Calu3 (cell line): ENCODE data around the gene NLN. TPM values are rescaled to one million over a fixed set of nuclear protein-coding genes. Genes with fewer than 3 reads are reported as not detected.
"Not testable (repeated sequence)": the region's sequence is repeated elsewhere in the genome, so short reads cannot be mapped to it uniquely, and the experiment has no call there.

ENCODE experiments used
- BruUV-seq: library from RNA; stranded (reverse); fragments of 400-500 nt; replicated peaks from 2 replicates; lab custom pipeline; 2021; lab: Mats Ljungman, UMichigan
- CTCF ChIA-PET: fragments of 300-600 bp; sonication (Branson Sonifier 250); formaldehyde crosslinking; loops from one replicate; lab custom pipeline; 2022; ENCODE audit warnings: antibody characterized with exemption; lab: Charles Lee
- DNase-seq: peaks from one replicate; pipeline ENCODE4 v3.0.0; 2022
- H3K27ac Mint-ChIP-seq: one replicate; pipeline ENCODE4 v1.8.0; 2022; ENCODE audit warnings: mixed read lengths; ENCODE audit not compliant: unreplicated experiment
- H3K27me3 Mint-ChIP-seq: one replicate; pipeline ENCODE4 v1.8.0; 2022; ENCODE audit warnings: mixed read lengths; ENCODE audit not compliant: unreplicated experiment
- H3K36me3 Mint-ChIP-seq: one replicate; pipeline ENCODE4 v1.8.0; 2022; ENCODE audit warnings: mild to moderate bottlenecking, moderate library complexity, mixed read lengths; ENCODE audit not compliant: insufficient read depth, unreplicated experiment
- H3K4me1 Mint-ChIP-seq: one replicate; pipeline ENCODE4 v1.8.0; 2022; ENCODE audit warnings: mild to moderate bottlenecking, low read depth, mixed read lengths; ENCODE audit not compliant: unreplicated experiment
- H3K4me3 Mint-ChIP-seq: one replicate; pipeline ENCODE4 v1.8.0; 2022; ENCODE audit warnings: mild to moderate bottlenecking, low read depth, moderate library complexity, mixed read lengths; ENCODE audit not compliant: unreplicated experiment
- H3K9me3 Mint-ChIP-seq: one replicate; pipeline ENCODE4 v1.8.0; 2022; ENCODE audit warnings: low read depth, mixed read lengths; ENCODE audit not compliant: unreplicated experiment
- intact Hi-C: fragments of 100-400 bp; cut with micrococcal nuclease; formaldehyde crosslinking; loops from one replicate; pipeline ENCODE4 v1.10.0; 2022; ENCODE audit not compliant: unreplicated experiment
- total RNA-seq: library from RNA; stranded (reverse); gene quantifications from 2 replicates; pipeline ENCODE4 v1.2.3, GENCODE V29; 2022
- TF ChIP-seq, protein P1 (sequence below): fragments of 200-600 bp; IDR thresholded peaks from one replicate; pipeline ENCODE4 v1.8.0; 2022; ENCODE audit warnings: antibody characterized with exemption; ENCODE audit not compliant: unreplicated experiment

The NLN gene
- total RNA-seq, 1 experiment from 2014 or later: 47.9 TPM

DNA sequence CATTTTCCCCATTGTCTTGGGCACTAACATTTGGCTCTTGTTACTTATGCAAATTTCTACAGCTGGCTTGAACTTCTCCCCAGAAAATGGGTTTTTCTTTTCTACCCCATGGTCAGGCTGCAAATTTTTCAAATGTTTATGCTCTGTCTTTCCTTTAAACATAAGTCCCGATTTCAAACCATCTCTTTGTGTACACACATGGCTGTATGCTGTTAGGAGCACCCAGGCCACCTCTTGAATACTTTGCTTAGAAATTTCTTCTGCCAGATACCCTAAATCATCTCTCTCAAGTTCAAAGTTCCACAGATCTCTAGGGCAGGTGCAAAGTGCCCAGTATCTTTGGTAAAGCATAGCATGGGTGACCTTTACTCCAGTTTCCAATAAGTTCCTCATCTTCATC is 45.6 kb downstream of the NLN start:
- intact Hi-C loops: no loop called here
- CTCF ChIA-PET: no interaction called here
- no peak for DNase-seq
- Mint-ChIP-seq H3K36me3 (peaks cover 17% of the 10 kb centered on the region), H3K9me3 (peaks cover 4% of the 10 kb centered on the region), H3K4me1 (no peaks in the 10 kb centered on the region), H3K27ac (no peak overlapping the region), H3K4me3 (no peak overlapping the region), H3K27me3 (no peaks in the 10 kb centered on the region)
- TF ChIP-seq, protein P1, sequence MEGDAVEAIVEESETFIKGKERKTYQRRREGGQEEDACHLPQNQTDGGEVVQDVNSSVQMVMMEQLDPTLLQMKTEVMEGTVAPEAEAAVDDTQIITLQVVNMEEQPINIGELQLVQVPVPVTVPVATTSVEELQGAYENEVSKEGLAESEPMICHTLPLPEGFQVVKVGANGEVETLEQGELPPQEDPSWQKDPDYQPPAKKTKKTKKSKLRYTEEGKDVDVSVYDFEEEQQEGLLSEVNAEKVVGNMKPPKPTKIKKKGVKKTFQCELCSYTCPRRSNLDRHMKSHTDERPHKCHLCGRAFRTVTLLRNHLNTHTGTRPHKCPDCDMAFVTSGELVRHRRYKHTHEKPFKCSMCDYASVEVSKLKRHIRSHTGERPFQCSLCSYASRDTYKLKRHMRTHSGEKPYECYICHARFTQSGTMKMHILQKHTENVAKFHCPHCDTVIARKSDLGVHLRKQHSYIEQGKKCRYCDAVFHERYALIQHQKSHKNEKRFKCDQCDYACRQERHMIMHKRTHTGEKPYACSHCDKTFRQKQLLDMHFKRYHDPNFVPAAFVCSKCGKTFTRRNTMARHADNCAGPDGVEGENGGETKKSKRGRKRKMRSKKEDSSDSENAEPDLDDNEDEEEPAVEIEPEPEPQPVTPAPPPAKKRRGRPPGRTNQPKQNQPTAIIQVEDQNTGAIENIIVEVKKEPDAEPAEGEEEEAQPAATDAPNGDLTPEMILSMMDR: no peak
- no TSS peak for BruUV-seq

DNA sequence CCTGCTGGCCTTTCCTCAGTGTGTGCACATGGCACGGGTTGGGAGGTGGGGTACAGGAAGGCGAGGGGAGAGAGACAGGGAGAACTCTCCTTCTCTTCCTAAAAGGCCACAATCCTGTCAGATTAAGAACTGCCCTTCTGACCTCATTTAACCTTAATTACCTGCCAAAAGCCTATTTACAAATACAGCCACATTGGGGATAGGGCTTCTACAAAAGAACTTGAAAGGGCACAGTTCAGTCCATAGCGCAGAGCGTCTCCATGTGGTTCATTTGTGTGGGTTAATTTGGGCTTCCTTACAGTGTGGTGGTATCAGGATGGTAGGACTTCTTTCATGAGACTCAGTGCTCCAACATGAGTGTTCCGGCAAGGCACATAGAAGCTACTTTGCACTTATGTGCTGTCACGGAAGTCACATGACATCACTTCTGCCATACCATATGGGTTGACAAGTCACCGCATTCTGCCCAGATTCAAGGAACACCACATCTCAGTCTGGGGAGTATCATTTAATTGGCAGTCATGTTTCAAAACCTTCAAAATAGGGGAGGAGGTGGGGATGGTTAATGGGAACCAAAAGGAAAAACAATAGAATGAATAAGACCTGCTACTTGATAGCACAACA is 46.8 kb downstream of the NLN start:
- Mint-ChIP-seq H3K27me3 (no peaks in the 10 kb centered on the region), H3K27ac (no peak overlapping the region), H3K4me3 (no peak overlapping the region), H3K4me1 (no peaks in the 10 kb centered on the region), H3K36me3 (peaks cover 12% of the 10 kb centered on the region), H3K9me3 (peaks cover 4% of the 10 kb centered on the region)
- DNase-seq: no peak
- TF ChIP-seq, protein P1: no peak
- intact Hi-C loops: no loop called here
- CTCF ChIA-PET: no interaction called here
- no TSS peak for BruUV-seq

DNA sequence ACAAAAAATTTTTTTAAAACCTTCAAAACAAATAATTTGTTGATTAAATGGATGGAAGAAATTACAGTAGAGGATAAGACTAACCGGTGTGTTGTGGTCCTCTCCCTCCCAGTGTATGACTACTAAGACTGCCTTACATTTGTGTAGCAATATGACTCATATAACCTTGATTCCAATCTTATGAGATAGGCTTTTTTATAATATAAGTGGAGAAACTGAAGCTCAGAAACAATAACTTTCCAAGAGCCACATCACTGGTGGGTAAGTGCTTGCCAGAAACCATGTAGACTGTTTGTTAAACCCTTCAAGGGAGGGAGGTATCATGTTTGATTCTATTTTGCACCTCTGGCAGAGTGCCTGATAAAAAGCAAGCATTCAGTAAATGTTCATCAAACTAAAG is 47.5 kb downstream of the NLN start:
- no peak overlapping the region for H3K4me3 Mint-ChIP-seq
- H3K27ac Mint-ChIP-seq: no peak overlapping the region
- no peaks in the 10 kb centered on the region for H3K4me1 Mint-ChIP-seq
- intact Hi-C loops: no loop called here
- no peak for DNase-seq
- peaks cover 4% of the 10 kb centered on the region for H3K9me3 Mint-ChIP-seq
- H3K36me3 Mint-ChIP-seq: peaks cover 12% of the 10 kb centered on the region
- H3K27me3 Mint-ChIP-seq: no peaks in the 10 kb centered on the region
- no TSS peak for BruUV-seq
- CTCF ChIA-PET: no interaction called here
- TF ChIP-seq, protein P1: no peak

DNA sequence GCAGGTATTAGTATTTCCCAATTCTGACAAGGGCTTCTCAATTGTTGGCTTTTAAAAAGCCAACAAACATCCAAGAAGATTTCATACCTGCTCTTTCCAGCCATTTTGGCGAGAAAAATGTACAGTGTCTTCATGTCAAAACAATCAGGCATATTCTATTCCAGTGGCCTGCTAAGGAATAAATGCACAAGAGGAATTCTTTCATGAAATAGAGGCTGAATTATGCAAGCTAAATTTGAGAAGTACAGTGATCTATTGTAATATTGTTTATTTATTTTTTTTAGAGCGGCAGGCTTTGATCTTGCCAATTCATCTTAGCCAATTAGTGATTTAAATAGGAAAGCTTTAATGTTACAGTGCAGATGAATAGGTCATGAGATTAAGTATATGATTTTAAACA is 49.3 kb downstream of the NLN start:
- intact Hi-C loops: no loop called here
- Mint-ChIP-seq H3K27me3 (no peaks in the 10 kb centered on the region), H3K9me3 (no peaks in the 10 kb centered on the region), H3K4me1 (no peaks in the 10 kb centered on the region), H3K27ac (no peak overlapping the region), H3K4me3 (no peak overlapping the region), H3K36me3 (peaks cover 8% of the 10 kb centered on the region)
- TF ChIP-seq, protein P1: no peak
- no TSS peak for BruUV-seq
- no peak for DNase-seq
- CTCF ChIA-PET: no interaction called here

DNA sequence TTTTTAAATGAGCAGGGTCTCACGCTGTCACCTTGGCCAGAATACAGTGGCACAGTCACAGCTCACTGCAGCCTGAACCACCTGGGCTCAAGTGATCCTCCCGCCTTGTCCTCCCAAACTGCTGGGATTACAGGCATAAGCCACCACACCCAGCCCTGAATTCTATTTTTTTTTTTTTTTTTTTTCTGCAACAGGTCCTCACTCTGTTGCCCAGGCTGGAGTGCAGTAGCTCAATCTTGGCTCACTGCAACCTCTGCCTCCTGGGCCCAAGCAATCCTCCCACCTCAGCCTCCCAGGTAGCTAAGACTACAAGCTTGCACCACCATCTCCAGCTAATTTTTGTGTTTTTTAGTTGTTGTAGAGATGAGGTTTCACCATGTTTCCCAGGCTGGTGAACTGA is 51.0 kb downstream of the NLN start:
- CTCF ChIA-PET: interaction anchor here (0.6 to 0.7 kb wide), 4 partner anchors 10 to 396 kb away, joined by 3 to 6 read pairs (median 3); no protein-coding TSS in a partner anchor
- H3K36me3 Mint-ChIP-seq, intact Hi-C loops, H3K4me1 Mint-ChIP-seq, H3K27me3 Mint-ChIP-seq, H3K9me3 Mint-ChIP-seq, DNase-seq, H3K4me3 Mint-ChIP-seq, H3K27ac Mint-ChIP-seq, BruUV-seq: not testable (repeated sequence)
